GM18520 (cell line): Measurements from ENCODE around the gene AGPAT3.

Experiments
- ATAC-seq: cut with Tn5 transposase; IDR thresholded peaks from one replicate; pipeline ENCODE4 v1.9.1; 2021; ENCODE audit not compliant: unreplicated experiment

The AGPAT3 gene

GRCh38 chr21:43934716-43935705, 70.0 kb downstream of the AGPAT3 start:
- ATAC-seq: no peak

DNA sequence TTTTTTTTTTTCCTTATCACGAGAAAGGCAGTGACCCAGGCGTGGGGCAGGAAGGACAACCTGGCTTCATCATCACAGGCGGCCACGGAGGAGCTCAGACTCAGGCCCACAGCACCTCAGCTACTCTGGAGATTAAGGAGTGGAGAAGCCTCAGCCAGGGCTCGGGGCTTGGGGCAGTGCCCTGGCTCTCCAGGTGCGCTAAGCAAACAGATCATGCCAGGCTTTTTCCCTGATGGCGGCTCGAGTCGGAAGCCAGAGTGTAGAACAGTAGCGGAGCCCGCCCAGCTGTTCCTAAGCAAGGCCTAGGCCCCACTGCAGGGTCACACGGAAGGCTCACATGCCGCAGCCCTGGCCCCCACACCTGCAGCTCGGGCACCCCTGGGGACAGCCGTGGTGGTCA, 70.7 kb downstream of the AGPAT3 start:
- ATAC-seq: no peak

GRCh38 chr21:43936247-43936967, 71.4 kb downstream of the AGPAT3 start:
- no peak for ATAC-seq

DNA sequence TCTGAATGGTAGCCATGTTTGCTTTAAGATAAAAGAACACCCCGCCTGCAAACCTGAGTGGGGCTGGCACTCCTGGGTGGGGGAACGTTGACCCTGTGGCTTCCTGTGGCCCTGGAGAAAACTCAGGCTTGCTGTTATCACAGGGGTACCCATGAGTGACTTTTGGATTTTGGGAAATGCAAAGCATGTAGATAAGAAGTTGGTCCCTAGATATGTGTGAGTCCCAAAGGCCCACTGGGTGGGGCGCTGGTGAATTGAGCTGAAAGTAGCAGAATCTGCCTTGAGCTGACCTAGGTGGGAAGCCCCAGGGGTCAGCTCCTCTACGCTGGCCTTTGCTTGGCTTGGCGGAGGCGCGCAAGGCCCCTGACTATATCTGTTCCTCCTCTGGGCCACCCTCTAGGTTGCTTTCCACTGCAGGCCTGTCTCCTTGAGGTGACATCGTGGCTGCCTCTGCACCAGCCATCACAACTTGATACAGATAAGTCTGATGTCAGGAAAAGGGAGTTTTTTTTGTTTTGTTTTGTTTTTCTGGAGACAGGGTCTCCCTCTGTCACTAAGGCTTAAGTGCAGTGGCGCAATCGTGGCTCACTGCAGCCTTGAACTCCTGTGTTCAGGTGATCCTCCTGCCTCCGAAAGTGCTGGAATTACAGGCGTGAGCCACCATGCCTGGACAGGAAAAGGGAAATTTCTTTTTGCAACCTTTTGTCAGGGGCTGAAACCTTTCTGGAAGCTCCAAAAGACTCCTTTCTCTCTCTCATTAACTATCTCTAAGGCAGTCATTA, 72.2 kb downstream of the AGPAT3 start:
- no peak for ATAC-seq

DNA sequence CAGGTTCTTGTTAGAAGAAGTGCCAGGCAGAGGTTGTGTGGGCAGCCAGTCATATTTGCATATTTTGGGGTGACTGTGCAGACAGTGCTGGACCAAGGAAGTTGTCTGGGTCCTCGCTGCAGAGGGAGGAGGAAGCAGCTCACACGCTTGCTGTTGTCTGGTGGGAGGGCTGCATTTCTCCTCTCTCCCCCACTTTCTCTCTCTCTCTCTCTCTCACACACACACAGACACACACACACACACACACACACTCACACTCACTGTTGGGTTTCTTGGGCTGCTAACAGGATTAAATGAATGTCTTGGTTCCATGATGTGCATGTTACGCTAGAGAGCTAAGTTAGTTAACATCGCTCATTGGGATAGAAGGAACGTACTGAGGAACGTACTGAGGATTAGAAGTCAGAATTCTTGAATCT, 72.9 kb downstream of the AGPAT3 start:
- ATAC-seq: no peak

DNA sequence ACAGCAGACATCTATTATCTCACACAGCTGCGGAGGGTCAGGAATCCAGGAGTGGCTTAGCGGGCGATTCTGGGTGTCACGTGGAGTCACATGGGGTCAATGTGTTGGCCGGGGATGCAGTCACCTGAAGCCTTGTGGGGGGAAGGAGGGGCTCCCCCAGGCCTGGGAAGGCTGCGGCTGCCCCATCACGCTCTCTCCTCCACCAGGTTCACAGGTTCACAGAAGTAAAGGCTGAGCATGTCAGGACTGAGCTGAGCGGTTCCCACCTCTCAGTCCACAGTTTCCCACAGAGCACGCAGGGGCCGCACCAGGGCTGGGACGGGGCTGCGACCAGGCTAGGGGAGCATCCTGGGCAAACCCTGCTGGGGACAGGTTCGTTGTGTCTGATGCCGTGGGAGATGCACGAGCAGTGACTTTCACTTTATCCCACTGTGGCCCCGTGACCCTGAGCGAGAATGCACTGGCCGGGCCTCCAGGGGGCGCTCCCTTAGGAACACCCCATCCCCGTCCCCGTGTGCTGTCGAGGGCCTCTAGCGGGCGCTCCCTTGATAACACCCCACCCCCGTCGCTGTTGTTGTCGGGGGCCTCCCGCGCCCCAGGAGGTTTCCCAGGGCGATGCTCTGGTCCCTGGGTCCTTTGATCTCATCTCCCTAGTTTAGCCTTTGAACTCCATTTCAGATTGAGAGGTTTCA, 73.9 kb downstream of the AGPAT3 start:
- ATAC-seq: peak; percentile 54

- no peak for ATAC-seq
These were observed 74.7 kb downstream of the AGPAT3 start for GRCh38 chr21:43939443-43940328.

DNA sequence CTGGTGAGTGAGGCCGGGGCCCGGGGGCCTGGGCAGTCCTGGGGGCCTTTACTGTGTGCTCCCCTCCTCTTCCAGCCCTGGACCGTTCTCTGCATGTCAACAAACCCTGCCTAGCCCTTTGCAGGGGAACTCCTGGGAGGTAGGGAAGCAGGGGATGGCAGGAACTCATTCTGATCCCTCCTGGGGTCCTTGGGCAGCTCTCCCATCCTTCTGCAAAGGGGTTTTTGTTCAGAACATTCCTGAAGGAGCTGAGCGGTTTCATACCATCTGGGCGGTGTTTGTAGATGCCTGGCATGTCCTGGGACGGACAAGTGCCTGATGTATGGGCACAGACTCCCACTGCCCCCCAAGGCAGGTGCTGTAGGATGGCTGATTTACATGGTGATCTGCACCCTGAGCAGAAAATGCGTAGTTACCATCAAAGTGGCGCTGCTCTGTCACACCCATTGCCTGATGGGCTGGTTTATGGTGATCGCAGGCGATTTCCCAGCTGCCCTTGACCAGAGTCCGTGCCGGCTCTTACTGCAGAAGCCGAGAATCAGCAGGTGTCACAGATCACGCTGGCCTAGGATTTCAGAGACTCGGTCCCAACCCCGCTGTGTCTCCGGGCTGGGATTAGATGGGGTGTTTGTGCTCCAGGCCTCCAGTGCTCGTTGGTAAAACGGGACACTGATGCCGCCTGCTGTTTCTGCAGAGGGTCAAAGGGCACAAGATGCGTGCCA, 75.5 kb downstream of the AGPAT3 start:
- no peak for ATAC-seq

DNA sequence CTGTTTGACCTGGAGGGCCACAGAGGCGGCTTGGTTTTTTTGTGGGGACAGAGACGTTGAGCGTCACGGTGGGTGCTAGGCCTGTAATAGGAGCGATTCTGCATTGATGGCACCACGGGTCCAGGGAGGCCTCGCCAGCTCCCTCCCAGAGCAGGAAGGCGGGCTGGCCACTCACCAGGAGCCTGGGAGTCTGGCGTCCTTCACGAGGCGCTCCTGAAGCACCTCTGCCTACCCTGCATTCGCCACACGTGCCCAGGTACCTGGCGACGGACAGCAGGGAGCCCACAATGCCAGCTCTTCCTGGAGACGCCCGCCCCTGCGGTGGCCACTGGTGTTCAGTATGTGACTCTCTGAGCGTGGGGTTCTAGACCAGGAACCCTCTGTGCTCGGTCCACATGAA, 77.2 kb downstream of the AGPAT3 start:
- no peak for ATAC-seq

GRCh38 chr21:43942621-43943020, 77.6 kb downstream of the AGPAT3 start:
- no peak for ATAC-seq

DNA sequence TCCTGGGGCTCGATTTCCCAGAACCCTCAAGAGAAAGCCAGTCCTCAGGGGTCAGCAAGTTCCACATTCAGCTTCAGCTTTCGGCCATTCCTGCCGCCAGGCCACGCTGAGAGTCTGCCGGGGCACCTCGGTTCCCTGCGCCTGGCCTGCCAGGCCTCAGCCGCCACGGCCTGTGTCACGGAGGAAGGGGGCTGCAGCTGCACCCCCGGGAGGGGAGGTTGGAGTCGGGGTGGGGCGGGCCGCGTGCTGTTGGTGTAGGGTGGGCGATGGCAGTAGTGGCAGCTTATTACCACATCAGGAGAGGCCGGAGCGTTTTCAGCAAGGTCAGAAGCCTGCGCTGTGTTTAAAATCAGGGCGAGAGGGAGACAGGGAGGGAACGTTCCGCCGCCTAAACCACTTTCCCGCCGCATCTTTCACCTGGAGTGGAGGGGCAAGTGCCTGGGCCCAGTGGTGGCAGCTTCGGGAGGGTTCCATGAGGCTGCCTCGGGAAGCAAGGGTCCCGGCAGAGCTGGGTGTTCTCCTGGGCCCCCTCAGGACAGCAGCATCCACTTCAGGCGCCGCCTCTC, 78.6 kb downstream of the AGPAT3 start:
- no peak for ATAC-seq

DNA sequence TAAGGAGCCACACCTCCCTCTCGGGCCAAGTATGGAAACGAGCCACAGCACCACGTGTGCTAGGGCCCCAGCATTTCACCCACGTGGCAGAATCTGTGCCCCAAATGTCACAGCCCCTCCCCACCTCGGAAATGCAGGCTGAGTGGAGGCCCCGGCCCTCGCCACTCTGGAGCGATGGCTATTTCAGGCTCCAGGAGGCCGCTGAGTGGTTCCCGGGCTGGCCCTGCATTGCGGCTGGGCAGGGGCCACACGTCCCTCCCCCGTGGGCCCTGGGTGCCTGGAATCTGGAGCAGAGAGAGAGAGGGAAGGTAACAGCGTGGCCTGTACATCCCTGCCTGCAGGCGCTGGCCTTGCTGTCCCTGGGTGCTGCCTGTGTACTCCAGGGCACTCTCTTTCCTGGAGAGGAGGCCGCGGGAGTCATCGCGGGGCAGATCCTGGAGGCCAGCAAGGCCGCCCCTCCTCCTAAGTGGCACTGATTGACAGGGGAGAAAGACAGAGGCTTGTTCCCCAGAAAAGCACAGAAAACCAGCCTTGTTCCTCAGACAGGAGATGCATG, 79.1 kb downstream of the AGPAT3 start:
- ATAC-seq: no peak

DNA sequence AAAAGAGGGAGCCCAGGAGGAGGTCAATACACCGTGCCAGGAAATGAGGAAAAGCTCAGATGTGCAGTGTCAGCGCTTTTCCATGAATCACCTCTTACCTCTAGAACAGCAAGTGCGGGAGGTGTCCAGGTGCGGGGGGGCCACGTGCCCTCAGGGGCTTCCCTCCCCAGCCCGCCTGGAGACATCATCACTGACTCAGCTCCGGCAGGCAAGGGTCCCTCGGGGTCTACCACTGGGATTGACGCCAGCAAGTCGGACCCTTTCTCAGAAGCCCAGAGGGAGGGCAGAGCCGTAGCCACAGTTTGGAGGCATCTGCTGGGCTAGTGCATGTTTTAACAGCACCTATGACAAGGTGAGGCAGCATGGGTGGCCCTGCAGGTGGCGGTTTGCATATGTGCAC, 79.7 kb downstream of the AGPAT3 start:
- ATAC-seq: no peak

- ATAC-seq: no peak
These were observed 83.9 kb downstream of the AGPAT3 start for GRCh38 chr21:43948740-43949498.

- no peak for ATAC-seq
These were observed 84.6 kb downstream of the AGPAT3 start for GRCh38 chr21:43949499-43950208.

- ATAC-seq: no peak
These were observed 85.5 kb downstream of the AGPAT3 start for GRCh38 chr21:43950481-43950880.

DNA sequence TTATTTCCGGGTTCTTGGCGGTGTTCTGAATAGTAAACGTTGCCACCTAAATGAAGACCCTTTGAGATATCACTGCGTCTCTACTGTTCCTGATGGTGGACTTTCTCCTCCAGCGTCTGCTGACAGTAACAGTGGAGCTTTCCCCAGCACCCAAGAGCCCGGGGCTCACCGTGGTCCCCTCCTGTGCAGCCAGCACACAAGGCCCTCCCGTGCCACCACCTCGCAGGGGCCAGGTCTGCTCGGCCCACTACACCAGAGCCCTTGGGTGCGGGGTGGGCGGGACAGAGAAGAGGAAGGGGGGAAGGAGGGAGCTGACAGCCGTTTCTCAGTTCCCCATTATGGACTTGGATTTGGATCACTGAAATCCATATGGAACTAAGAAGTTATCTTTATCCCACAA, 85.9 kb downstream of the AGPAT3 start:
- ATAC-seq: no peak
